Stimulated activated CD4-positive, alpha-beta T cell treated with anti-CD3 and anti-CD28 coated beads, Interleukin-2, amount 100 ng/mL, for 48 hours (primary cell): Measurements from ENCODE around the gene N4BP2L2.
"Not testable (repeated sequence)": the region's sequence is repeated elsewhere in the genome, so short reads cannot be mapped to it uniquely, and the experiment has no call there.

ENCODE experiments used
- DNase-seq, 2 donors: peaks; one replicate each; pipeline ENCODE4 v3.0.0-alpha.2; 2020

N4BP2L2 gene

GRCh38 chr13:32538621-32539246 lies at the start of gene N4BP2L2:
Gene N4BP2L2, minus strand, starts transcription at chr13:32538795. Its CDS starts 1,768 bp downstream, at chr13:32537027.
- peak; percentile 78 to 81 for DNase-seq

GRCh38 chr13:32587811-32588170 lies 49.2 kb upstream of the N4BP2L2 start:
- no peak for DNase-seq

GRCh38 chr13:32587011-32587810 lies 48.6 kb upstream of the N4BP2L2 start:
- peak; percentile 48 to 51 for DNase-seq

GRCh38 chr13:32586080-32586900 lies 47.7 kb upstream of the N4BP2L2 start, which contains the start of gene PDS5B:
Gene PDS5B, plus strand, starts transcription at chr13:32586452. Its CDS starts 62,321 bp downstream, at chr13:32648773.
- peak; percentile 94 to 95 for DNase-seq

- DNase-seq, result peak in 1 of 2 donors; percentile 1
Observed at GRCh38 chr13:32585550-32586079, 47.0 kb upstream of the N4BP2L2 start.

- no peak for DNase-seq
Observed at GRCh38 chr13:32582991-32583390, 44.4 kb upstream of the N4BP2L2 start.

- no peak for DNase-seq
Observed at GRCh38 chr13:32582281-32582680, 43.7 kb upstream of the N4BP2L2 start.

- DNase-seq, result no peak
Observed at GRCh38 chr13:32581177-32581786, 42.7 kb upstream of the N4BP2L2 start.

- no peak for DNase-seq
Observed at GRCh38 chr13:32577032-32577431, 38.4 kb upstream of the N4BP2L2 start.

GRCh38 chr13:32575687-32576086 lies 37.1 kb upstream of the N4BP2L2 start:
- DNase-seq, result not testable (repeated sequence)

- not testable (repeated sequence) for DNase-seq
Observed at GRCh38 chr13:32560842-32561241, 22.2 kb upstream of the N4BP2L2 start.

- DNase-seq, result no peak
Observed at GRCh38 chr13:32555613-32556012, 17.0 kb upstream of the N4BP2L2 start.

- no peak for DNase-seq
Observed at GRCh38 chr13:32553720-32554119, 15.1 kb upstream of the N4BP2L2 start.

- DNase-seq, result no peak
Observed at GRCh38 chr13:32549788-32550187, 11.2 kb upstream of the N4BP2L2 start.

- DNase-seq, result no peak
Observed at GRCh38 chr13:32548837-32549236, 10.2 kb upstream of the N4BP2L2 start.

- no peak for DNase-seq
Observed at GRCh38 chr13:32545083-32545482, 6.5 kb upstream of the N4BP2L2 start.

GRCh38 chr13:32542221-32542620 lies 3.6 kb upstream of the N4BP2L2 start:
- no peak for DNase-seq

- no peak for DNase-seq
Observed at GRCh38 chr13:32538143-32538620, 413 bp downstream of the N4BP2L2 start.

GRCh38 chr13:32537580-32538142 lies 934 bp downstream of the N4BP2L2 start:
- DNase-seq, result peak; percentile 14 to 18

- DNase-seq, result no peak
Observed at GRCh38 chr13:32535748-32536147, 2.8 kb downstream of the N4BP2L2 start.

- no peak for DNase-seq
Observed at GRCh38 chr13:32535115-32535514, 3.5 kb downstream of the N4BP2L2 start.

- DNase-seq, result no peak
Observed at GRCh38 chr13:32530841-32531253, 7.7 kb downstream of the N4BP2L2 start.
